ENCODE data around the gene CD36. TPM values are rescaled to one million over a fixed set of nuclear protein-coding genes. Genes with fewer than 3 reads are reported as not detected.

Gene CD36
- total RNA-seq, 4 donors from 2014 or later, result 1.2 to 85.5 (median 11.0) TPM

GRCh38 chr7:80675090-80675489, 36.6 kb downstream of the CD36 start:
- Histone ChIP-seq H3K9me3 (no peaks in the 10 kb centered on the region), H3K27ac (no peak overlapping the region), H3K4me3 (no peak overlapping the region), H3K4me1 (no peaks in the 10 kb centered on the region), H3K36me3 (no peaks in the 10 kb centered on the region), H3K27me3 (no peaks in the 10 kb centered on the region)
- intact Hi-C loops (cut with DNase I), result no loop called here
- WGBS, 2 donors, result 50 to 64% methylated on average over 1 of the region's 1 CpG
- DNase-seq, result no peak
- no peak for TF ChIP-seq POLR2A (IDR thresholded peaks at IDR 0.05)
- no peak for TF ChIP-seq CTCF (IDR thresholded peaks at IDR 0.05)

DNA sequence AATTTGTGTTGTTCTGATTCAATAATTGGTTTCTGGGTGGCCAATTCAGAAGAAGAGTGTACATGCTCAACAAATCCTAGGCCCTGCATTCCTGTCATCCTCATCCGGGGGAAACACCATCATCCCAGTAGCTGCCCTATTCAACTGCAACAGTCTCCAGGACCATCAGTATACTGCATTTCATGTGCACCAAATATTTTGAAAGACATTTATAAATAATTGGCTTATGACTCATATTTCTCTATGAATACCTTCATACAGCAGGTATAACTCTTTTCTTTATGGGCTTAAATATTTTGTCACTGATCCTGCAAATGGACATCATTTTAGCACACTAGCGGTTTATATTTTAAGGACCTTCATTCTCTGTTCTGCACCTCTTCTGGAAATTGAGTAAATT, 38.0 kb downstream of the CD36 start:
- H3K36me3 ChIP-seq, result no peaks in the 10 kb centered on the region
- no peak overlapping the region for H3K27ac ChIP-seq
- intact Hi-C loops (cut with DNase I), result no loop called here
- H3K4me3 ChIP-seq, result no peak overlapping the region
- TF ChIP-seq POLR2A (IDR thresholded peaks at IDR 0.05) (no peak), CTCF (IDR thresholded peaks at IDR 0.05) (no peak)
- H3K9me3 ChIP-seq, result no peaks in the 10 kb centered on the region
- 78 to 83% methylated on average over 2 of the region's 2 CpGs for WGBS, 2 donors
- H3K27me3 ChIP-seq, result no peaks in the 10 kb centered on the region
- no peak for DNase-seq
- no peaks in the 10 kb centered on the region for H3K4me1 ChIP-seq

GRCh38 chr7:80677629-80678028, 39.2 kb downstream of the CD36 start:
- intact Hi-C loops (cut with DNase I), result no loop called here
- no peak for TF ChIP-seq CTCF (IDR thresholded peaks at IDR 0.05)
- TF ChIP-seq POLR2A (IDR thresholded peaks at IDR 0.05), result no peak

GRCh38 chr7:80678707-80679106, 40.3 kb downstream of the CD36 start:
- WGBS, 2 donors, result 85 to 88% methylated on average over 8 of the region's 8 CpGs
- DNase-seq, result no peak
- H3K9me3 ChIP-seq, result no peaks in the 10 kb centered on the region
- no peak overlapping the region for H3K27ac ChIP-seq
- intact Hi-C loops (cut with DNase I), result no loop called here
- no peaks in the 10 kb centered on the region for H3K27me3 ChIP-seq
- H3K4me3 ChIP-seq, result no peak overlapping the region
- H3K4me1 ChIP-seq, result no peaks in the 10 kb centered on the region
- TF ChIP-seq CTCF (IDR thresholded peaks at IDR 0.05), result no peak
- TF ChIP-seq POLR2A (IDR thresholded peaks at IDR 0.05), result no peak
- H3K36me3 ChIP-seq, result no peaks in the 10 kb centered on the region

More at GRCh38 chr7:80677629-80678028, 39.2 kb downstream of the CD36 start:
- Histone ChIP-seq H3K27me3 (no peaks in the 10 kb centered on the region), H3K27ac (no peak overlapping the region), H3K36me3 (no peaks in the 10 kb centered on the region), H3K9me3 (no peaks in the 10 kb centered on the region), H3K4me1 (no peaks in the 10 kb centered on the region), H3K4me3 (no peak overlapping the region)
- 85 to 87% methylated on average over 1 of the region's 1 CpG for WGBS, 2 donors
- no peak for DNase-seq

- no peaks in the 10 kb centered on the region for H3K4me1 ChIP-seq
- TF ChIP-seq POLR2A (IDR thresholded peaks at IDR 0.05), result no peak
- no peak for TF ChIP-seq CTCF (IDR thresholded peaks at IDR 0.05)
- DNase-seq, result no peak
- no peak overlapping the region for H3K27ac ChIP-seq
- H3K27me3 ChIP-seq, result no peaks in the 10 kb centered on the region
- no peaks in the 10 kb centered on the region for H3K36me3 ChIP-seq
- no peaks in the 10 kb centered on the region for H3K9me3 ChIP-seq
- intact Hi-C loops (cut with DNase I), result no loop called here
- WGBS, 2 donors, result 71 to 73% methylated on average over 9 to 10 of the region's 10 CpGs
- H3K4me3 ChIP-seq, result no peak overlapping the region
Observed at GRCh38 chr7:80679921-80680907, 41.8 kb downstream of the CD36 start.

Data from esophagus squamous epithelium (tissue), 5 donors.